ENCODE measurements around the gene ERMARD.
"Not testable (repeated sequence)": the region's sequence is repeated elsewhere in the genome, so short reads cannot be mapped to it uniquely, and the experiment has no call there.

The ERMARD gene

DNA sequence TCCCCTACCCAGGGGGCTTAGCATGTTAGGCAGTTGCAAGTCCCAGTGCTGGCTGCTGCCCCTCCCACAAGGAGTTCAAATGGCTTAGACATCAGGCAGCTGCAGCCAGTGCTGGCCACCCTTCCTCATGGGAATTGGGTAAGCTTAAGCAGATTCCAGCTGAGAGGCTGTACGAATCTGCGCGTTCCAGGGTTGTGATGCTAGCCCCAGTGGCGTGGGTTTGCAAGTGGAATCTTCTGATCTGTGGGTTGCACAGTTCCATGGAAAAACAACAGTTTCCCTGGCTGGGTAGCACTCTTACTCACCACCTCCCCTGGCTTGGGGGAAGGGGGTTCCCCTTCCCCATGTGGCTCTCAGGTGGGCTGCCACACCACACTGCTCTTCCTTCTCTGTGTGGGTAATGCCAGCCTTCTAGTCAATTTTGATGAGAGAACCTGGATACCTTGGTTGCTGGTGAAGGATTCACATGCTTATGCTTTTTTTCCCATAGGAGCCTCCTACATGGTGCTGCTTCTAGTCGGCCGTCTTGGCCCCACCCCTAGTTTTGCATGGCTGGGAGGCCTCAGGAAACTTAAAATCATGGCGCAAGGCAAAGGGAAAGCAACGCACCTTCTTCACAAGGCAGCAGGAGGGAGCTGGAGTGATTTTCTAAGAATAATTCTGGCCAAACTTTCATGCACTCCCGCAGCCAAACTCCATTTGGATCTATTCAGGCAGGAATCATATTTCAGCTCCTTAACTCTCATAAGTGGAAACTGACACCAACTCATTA lies 13.0 kb upstream of the ERMARD start:
- DNase-seq: no peak

DNA sequence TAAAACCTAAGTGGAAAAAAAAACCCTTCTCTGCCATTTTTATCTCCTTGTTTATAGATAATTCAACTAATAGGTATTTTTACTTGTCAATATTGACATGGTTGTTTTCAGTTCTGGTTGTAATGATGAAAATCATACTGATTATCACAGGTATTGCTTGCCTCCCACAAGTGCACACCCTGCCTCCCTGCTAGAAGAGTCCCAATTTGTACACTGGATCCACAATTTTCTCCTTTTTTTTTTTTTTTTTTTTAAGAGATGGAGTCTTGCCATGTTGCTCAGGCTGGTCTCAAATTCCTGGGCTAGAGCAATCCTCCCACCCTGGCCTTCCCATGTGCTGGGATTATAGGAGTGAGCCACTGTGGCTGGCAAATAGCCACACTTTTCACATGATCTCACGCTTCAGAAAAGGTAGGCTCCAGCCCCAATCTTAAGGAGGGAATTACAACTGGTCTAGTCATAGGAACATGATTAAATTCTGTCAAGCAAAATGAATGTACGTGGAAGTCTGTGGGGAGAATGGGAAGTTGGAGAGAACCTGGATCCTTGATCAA lies 12.4 kb upstream of the ERMARD start:
- no peak for DNase-seq

DNA sequence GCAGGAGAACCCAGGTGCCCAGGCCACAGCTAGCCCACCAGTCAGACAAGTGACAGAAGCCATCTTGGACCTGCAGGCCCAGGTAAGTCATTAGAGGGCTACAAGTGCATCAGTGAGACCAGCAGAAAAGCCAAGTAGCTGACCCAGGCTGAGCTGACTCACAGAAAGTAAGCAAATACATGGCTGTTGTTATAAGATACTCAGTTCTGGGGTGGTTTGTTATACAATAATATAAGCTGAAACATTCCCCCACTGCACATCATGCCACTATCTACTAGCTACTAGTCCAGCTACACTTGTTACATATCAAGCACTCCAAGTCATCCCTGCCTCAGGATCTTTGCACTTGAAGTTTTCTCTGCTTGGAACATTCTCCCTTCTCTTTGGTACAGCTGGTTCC lies 10.1 kb upstream of the ERMARD start:
- DNase-seq: no peak

DNA sequence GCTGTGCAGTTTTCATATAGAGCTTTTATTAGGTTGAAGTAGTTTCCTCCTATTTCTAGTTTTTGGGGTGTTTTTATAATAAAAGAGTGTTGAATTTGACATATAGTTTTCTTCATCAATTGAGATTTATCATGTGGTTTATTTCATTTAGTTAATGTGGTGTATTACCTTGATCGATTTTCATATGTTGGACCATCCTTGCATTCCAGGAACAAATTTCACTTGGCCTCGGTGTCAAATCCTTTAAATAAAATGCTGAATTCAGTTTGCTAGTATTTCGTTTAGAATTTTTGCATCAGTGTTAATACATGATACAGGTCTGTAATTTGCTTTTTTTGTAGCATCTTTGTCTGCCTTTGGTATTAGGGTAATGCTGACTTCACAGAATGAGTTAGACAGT lies 6.0 kb upstream of the ERMARD start:
- no peak for DNase-seq

DNA sequence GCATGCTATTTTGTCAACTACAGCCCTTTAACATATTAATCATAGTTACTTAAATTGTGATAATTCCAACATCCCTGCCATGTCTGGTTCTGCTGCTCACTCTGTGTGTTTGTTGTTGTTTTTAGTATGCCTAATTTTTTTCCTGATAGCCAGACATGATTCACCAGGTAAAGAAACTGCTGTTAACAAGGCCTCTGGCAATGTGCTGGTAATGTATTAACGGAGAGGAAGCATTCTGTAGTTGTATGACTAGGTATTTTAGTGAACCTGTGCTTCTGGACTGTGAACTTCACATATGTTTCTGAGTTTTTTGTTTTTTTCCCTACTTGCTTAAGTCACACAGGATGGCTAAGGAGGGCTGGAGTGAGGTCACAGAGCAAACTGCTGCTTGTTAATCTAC lies 4.9 kb upstream of the ERMARD start:
- DNase-seq: no peak

DNA sequence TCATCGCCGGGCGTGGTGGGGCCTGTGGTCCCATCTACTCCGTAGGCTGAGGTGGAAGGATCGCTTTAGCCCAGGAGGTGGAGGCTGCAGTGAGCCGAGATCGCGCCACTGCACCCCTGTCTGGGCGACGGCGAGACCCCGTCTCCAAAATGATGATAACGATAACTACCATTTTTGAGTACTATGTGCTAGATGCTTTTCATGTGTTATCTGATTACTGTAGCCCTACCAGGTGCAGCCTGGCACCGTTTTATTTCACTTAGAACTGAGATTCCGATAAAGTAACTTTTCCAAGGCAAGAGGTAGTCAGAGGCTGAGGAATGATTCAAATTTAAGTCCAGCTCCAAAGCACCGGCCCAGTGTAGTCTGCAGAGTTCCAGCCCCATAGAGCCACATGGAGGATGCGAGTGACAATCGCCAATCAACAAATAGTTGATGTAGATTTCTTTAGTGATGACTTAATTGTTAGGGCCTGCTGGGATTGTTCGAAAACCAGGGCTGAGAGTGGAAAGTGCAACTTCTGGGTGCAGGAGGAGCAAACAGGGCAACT lies 727 bp downstream of the ERMARD start:
- DNase-seq: no peak

DNA sequence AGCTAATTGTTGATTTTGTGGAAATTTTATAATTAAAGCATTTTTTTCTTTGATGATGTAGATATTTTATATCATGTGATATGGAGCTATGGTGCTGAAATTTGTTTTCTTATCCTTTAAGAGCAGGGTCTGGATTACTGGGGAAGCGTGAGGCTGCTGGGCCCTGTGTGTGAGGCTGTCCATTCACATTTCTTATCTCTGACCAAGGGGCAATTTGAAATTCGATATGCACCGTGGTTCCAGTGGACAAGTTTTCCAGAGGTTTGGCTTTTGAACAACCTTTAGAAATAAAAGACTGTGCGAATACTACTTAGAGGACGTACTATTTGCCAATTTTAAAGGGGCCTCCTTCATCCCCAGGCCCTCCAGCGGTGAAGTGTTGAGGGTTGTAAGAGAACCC lies 3.7 kb downstream of the ERMARD start:
- DNase-seq: no peak

DNA sequence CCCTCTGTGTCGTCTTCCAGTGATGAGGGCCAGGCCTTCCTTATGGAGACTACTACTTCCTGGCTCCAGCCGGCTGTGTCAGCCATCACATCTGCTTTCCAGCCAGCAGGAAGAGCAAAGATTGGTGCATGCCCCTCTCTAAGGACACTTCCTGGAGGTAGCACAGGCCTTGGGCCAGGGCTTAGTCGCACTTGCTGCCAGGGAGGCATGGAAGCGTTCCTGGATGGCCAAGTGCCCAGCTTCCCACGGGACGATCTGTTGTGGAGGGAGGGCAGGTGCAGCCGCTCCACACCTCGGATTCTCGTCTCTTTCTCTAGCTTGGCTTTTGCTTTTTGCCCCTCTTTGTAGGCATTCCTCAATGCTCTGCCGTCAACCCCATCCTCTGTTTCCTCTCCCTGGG lies 11.9 kb downstream of the ERMARD start:
- no peak for DNase-seq

DNA sequence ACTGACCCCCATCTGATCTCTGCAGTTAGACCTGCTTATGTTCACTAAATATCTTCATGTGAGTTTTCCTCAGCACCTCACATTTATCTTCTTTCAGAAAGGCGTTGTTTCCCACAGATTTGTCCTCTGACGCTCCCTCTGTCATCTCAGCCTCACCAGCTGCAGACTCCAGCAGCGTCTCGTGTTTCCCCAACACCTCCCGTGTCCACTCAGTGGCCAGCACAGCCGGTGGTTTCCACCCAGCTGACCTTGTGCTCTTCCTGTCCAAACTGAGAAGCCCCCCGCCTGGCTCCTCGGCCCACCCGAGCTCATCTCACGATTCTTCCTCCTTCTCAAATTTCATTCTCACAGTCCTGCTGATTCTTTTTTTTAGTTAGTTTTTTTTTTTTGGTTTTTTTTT lies 12.5 kb downstream of the ERMARD start:
- DNase-seq: no peak

DNA sequence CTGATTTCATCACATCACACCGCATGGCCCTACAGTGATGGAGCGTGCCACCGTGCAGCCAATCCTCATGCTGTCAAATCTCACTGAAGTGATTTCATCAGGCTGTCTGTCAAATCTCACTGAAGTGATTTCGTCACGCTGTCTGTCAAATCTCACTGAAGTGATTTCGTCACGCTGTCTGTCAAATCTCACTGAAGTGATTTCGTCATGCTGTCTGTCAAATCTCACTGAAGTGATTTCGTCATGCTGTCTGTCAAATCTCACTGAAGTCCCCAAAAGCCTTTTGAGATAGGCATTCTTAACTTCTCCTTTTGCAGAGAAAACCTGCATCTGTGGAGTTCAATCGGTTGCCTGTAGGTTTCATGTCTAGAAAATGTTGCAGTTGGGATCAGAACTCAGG lies 14.4 kb downstream of the ERMARD start:
- not testable (repeated sequence) for DNase-seq

DNA sequence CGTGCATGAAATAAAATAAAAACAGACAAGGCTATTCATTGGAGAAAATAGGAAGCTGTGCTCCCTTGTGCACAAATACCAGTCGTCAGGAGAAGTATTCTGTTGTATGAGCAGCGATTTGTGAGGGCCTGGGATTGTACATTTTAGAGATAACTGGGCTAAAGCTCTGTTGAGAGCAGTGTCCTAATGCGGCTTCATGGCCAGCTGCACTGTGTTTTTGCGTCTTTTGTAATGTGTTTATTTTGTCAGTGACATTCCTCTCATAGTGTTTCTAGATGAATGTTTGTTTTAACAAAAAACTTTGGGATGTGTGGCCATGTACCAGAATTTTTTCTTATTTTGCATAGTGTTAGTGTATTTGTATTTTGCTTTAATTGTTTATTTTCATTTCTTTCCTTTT lies 14.8 kb downstream of the ERMARD start:
- DNase-seq: no peak

DNA sequence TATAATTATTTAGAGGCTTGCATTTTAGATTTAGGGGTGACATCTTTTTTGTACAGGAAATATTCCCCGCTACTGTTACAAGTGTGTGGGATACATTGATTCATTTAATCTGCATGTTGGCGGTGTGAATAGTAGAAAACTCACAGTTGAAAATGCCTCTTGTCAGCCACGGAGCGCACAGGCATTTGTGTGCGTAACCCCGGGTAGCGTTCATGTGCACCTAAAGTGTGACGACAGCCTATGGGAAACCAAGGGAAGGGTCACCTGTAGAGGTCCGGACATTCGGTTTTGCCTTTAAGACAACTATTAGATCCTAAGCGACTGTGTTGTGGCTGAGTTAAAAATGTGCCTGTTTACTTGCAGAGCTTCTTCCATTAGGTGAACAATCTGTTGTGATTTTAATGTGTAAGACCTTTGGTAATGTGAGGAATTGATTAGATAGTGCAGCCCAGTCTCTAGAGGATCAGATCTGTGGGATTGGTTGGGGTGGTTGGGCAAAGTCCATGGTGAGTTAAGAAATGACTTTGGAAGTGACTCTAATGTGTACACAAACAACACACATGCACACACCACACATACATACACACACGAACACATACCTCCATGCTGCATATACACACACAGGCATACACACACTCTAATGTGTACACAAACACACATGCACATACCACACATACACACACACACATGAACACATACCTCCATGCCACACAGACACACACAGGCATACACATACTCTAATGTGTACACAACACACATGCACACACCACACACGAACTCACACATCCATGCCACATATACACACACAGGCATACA lies 15.7 kb downstream of the ERMARD start:
- no peak for DNase-seq

DNA sequence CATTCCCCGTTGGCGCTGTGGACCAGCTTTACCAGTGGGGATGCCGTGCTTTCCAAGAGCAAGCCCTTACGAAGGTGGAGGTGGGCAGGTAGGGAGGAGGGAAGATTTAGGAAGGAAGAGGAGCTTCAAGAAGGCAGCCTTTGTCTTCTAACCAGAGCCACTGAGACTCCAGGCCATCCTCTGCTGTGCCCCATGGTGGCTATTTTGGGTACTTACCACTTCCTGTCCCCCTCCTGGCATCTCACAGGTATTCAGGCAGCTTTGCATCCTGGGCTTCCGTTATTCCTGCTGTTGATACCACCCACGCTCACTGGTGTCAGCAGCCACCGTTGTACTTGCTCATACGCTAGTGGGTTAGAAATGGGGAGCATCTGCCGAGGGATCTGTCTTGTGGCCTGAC lies 22.9 kb downstream of the ERMARD start:
- DNase-seq: no peak

DNA sequence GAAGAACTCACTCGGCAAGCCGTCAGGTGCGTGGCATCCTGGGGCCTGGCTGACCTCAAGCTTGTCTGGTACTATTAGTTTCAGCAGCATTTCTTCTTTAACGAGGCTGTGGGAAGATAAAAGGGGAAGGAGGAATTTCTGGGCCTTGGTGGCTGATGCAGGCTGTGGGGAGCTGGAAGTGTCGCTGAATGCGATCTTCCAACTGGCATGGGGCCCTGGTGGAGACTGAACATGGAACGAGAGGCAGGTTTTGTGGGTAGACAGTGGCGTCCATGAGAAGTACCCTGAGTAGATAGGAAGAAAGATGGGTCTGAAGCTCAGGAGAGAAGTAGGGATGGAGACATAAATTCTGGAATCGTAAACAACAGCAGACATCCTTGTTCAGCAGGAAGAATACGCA lies 23.9 kb downstream of the ERMARD start:
- DNase-seq: no peak

DNA sequence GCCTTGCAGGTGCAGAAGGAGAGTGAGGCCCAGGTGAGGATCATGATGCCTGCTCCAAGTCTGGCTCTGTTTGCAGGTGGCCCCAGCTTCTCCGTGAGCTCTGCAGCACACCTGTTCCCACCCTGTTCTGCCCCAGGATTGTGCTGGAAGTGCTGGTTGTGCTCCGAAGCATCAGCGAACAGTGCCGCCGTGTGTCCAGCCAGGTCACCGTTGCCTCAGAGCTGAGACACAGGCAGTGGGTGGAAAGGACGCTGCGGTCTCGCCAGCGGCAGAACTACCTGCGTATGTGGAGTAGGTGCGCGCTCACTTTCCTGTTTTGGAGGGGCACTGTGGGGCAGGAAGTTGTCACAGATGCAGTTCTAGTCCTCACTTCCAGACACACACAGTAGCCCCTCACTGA lies 25.0 kb downstream of the ERMARD start:
- no peak for DNase-seq

DNA sequence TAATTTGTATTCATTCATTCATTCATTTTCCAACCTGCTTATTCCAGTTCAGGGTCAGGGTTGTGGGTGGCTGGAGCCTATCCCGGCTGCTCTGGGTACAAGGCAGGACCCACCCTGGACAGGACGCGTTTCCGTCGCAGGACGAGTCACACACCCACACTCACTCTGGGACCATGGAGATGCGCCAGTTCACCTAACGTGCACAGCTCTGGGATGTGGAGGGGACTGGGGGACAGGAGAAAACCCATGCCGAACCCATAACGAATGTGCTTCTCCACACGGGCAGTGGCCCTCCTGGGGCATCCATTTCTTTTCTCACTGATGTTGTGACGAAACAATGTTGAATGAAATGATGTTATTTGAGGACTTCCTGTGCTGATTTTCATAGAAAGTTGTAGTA lies 26.5 kb downstream of the ERMARD start:
- DNase-seq: no peak

DNA sequence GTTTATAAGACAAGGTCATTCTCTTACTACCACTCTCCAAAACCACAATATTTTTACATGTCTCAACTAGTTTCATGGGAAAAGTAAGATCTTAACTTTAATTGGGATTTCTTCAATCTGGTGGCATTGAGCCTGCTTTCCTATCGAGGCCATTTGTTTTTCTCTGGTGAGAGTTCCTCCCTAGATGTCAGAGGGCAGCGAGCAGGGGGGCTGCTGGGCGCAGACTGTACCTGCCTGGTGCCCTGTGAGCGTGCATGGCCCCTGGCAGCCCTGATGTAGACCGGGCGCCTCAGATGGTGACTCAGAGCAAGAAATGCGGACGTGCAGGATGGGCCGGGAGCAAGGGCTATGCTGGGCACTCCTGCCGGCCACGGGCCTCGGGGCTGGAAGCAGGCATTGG lies 27.2 kb downstream of the ERMARD start:
- DNase-seq: no peak

DNA sequence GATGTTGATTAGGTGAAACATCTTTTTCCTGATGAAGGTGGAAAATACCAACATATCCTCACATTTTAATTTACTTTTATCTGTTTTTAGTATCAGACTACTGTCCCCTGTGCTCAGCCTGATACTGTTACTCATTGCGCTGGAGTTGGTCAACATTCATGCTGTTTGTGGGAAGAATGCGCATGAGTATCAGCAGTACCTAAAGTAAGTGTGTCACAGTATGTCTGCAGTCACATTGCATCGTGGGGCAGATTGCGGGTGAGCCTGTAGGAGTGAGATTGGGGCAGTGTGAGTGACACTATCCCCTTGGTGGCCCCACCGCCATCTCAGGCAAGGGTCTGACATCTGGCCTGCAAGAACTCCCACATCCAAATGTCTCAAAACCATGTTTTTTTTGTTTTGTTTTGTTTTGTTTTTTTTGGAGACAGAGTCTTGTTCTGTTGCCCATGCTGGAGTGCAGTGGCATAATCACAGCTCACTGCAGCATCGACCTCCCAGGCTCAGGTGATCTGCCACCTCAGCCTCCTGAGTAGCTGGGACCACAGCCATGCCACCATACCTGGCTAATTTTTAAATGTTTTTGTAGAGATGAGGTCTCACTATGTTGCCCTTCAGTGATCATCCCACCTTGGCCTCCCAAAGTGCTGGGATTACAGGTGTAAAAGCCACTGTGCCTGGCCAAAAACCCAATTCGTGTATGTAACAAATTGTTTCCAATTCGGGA lies 27.8 kb downstream of the ERMARD start:
- no peak for DNase-seq

DNA sequence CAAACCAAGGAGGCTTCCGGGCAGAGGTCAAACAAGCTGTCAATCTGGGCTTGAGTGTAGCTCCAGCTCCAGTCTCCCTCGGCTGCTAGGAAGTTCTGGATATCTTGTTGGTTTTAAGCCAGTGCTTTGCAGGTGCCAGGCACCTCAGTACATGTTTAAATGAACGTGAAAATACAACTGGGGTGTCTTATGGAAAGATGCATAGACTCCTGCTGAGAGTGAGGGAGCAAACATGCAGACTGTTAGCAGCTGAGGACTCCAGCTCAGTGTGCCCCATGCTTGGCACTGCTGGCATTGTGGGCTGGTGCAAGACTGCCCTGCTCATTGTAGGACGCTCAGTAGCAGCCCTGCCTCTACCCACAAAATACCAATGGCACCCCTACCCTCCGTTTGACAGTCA lies 28.5 kb downstream of the ERMARD start:
- DNase-seq: no peak

DNA sequence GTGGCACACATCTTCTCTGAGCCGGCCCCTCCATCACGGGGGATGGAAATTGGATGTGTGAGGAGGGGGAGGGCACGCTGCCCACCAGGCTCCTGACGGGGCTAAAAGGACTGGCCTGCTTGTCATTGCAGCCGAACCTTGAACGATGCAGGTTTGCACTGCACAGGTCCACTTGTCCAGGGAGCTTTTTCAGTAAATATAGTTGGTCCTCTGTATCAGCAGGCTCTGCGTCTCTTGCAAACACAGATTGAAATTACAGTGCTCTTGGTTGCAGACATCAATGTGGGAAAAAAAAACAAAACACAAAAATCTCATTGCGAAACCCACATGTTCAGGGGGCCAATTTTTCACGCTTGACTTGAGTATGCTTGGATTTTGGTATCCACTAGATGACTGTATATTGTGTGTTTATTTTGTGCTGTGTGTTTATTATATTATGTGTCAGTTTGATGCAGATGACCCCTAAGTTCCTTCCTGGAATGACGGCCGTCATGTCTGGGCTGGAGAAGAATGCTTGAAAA lies 29.2 kb downstream of the ERMARD start:
- DNase-seq: no peak

DNA sequence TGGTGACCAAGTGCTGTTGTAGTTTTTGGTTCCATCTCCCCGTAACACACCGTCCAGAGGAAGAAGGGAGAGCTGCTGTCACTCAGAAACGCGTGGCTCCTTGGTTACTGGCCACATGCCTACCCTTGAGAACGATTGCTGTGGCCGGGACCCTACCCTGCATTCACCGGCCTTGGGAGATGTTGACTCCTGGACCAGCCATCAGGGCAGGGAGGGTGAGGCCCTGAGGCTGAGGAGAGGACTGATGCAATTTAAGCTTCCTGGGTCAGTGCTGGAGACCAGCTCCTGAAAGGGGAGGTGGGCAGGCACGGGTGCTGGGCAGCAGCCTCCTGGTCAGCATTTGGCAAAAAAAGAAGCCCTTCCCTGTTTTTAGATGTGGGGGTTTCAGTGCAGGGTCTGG lies 31.5 kb downstream of the ERMARD start:
- no peak for DNase-seq

DNA sequence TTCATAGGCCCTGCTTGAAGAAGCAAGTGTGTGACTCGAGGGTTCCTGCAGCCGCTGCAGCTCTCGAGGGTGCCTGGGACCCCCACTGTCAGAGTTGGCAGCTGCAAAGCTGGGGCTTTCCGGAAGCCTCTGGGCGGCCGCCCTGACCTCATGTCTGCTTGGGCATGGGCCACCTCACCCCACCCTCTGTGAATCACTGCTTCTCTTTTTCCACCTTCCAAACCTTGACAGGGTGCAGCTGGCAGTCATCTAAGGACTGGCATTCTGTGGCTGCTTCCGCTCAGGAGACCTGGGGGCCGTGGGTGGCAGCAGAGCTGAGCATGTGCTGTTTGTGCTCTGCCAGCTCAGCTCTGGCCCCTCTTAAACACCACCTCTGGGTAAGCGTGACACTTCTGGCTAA lies 32.0 kb downstream of the ERMARD start:
- no peak for DNase-seq
